GM19099 (cell line): ENCODE results near the gene DDIT4L.

Experiments used
- POLR2A ChIP-seq: IDR thresholded peaks from 3 replicates; pipeline ENCODE4 v1.6.1; 2011; ENCODE audit warnings: low read depth; ENCODE audit not compliant: insufficient read length; ENCODE audit errors: extremely low read depth

Gene DDIT4L, protein sequence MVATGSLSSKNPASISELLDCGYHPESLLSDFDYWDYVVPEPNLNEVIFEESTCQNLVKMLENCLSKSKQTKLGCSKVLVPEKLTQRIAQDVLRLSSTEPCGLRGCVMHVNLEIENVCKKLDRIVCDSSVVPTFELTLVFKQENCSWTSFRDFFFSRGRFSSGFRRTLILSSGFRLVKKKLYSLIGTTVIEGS

DNA sequence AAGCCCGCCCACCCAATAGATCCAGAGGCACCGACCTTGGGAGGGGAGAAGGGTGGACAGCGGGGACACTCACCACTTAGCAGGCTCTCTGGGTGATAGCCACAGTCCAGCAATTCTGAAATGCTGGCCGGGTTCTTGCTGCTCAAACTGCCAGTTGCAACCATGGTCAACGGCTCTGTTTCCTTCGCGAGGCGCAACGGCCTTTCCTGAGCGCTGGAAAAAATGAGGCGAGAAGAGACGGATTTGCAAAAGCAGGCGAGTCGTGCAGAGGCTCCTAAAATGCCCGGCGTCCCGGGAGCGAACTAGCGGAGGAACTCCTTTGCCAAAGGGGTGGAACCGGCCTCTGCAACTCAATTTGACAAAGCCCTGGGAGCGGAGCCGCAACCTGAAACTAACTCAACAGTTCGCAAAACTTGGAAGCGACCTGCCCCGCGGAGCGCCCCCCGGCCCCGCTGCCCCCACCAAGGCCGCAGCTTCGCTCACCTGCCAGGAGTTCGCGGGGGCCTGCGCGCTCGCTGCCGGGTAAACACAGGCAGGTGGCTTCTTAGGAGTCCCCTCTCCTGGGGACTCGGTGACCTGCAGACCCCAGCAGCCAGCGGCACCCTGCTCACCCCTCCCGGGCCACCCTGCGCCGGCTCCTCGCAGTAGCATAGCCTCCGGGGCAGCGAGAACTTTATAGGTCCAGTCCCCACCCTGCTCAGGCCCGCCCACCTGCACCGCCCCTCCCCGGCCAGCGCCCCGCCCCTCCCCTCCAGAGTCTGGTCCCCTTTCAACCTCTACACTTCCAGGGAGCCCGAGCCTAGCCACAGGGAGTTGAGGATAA is at the start of gene DDIT4L:
Gene DDIT4L (minus strand): TSS at position 649 of the 823 bp plus-strand sequence. CDS start 485 bp downstream, at position 164.
- TF ChIP-seq POLR2A, result no peak

DNA sequence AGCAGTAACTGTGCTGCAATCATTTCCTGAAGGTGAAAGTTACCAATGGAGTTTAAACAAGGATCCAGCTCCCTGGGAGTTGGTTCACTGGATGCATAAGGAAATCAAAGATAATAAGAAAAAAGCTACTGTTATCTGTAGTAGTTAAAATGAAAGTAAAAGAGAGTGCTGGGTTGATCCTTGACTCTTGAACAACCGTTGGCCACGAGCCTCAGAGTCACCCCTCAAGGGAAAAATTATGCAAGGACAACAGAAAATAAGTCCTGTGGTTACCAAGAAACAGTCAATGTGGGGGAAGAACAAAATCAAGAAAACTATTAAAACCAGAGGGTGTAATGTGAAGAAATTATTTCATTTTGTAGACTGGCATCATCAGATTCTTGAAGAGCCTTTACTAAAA is 49.7 kb upstream of the DDIT4L start:
- no peak for TF ChIP-seq POLR2A

DNA sequence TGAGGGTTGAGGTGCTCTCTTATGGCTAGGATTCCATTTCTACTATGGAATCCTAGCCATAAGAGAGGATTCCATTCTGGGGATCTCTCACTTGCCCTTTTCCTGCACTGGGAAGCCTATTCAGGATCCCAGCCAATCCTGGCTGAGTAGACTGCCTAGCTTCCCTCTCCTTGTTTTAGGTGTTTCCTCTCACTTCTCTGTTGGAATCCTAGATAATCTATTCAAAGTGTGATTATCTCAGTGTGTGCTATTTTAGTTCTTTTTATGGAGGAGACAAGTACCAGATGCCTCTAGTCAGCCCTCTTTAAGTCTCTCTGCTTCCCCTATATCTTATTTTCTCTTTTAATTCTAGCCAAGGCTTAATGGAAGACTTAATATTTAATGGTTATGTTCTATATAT is 34.5 kb upstream of the DDIT4L start:
- no peak for TF ChIP-seq POLR2A

DNA sequence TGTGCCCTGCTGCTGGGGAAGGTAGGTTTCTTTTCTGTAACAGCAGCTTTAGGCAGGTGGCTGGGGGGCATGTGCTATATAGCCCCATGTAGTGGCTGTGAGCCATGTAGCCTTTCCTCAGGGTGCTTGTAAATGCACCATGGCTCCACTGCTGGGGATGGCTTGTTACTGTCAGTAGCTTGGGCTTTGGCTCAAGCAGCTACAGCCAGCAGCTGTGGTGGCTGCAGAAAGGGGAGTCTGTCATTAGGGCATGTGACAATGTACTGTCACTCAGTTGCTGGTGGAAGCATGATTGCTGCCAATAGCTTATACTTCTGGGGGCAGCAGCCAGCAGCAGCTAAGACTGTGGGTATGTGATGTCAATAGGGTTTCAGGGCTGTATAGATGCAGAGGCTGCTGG is 33.9 kb upstream of the DDIT4L start:
- TF ChIP-seq POLR2A, result no peak

DNA sequence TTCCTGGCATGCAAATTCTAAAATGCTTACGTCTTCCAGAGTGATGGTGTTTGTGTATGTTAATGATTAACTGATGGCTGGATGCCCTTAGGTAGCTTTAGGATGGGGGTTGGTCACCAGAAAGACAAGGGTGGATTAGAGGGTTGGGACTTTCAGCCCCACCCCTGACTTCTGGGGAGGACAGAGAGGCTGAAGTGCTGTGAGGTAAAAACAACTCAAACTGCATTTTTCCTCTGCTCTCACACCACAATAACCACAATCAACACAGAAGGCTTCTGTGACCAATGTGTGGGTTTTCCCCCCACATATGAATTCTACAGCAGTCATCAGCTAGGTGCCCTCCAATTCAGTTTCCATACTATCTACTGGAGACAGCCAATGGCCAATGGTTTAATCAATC is 18.7 kb upstream of the DDIT4L start:
- TF ChIP-seq POLR2A, result no peak

DNA sequence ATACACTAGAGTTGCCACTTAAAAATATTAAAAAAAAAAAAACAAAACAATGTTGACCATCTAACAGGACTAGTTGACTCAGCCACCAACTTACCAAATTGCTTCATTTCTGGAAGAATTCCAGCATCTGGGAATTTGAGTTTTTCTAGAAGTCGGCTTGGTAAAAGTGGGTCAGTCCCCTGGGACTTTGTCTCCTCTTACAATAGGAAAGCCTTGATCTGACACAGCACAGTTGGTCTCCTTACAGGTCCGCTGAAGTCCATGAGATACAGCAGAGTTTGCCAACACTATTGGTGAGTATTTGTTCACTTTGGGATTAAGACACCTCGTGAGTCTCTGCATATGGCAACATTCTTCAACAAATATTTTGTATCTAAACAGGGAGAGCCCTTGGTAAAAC is 18.2 kb upstream of the DDIT4L start:
- no peak for TF ChIP-seq POLR2A

DNA sequence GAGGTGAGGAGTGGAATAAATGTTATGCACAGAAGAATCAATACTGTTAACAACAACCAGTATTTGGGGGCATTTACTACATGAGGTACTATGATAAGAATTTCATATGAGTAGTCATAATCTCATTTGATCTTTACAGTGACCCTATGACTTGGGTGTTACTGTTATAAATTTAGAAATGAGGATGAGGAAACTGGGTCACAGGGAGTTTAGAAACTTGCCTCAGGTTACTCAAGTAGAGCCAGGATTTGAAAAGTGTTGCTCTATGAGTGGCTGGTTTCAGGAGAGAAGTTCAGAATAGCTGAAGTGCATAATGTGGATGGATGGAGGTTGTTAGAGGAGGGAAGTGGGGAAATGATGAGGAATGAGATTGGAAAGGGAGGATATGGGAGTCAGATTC is 16.6 kb upstream of the DDIT4L start:
- no peak for TF ChIP-seq POLR2A

DNA sequence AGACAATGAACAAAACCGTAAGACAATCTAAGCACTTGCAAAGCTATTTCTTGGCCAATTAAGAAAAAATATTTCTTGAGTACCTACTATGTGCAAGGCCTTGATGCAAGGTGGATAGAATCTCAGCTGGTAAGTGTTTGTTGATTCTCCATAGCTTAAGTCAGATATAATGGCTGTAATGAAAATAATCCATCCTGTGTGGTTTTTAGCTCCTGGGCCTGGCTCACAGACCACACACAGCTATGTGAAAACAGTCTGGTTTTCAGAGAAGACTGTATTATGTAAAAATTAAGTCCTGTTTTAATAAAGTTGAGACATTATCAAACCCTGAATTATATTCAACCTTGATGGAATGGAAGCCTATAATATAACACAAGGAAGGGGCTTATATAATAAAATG is 7.8 kb upstream of the DDIT4L start:
- TF ChIP-seq POLR2A, result no peak

DNA sequence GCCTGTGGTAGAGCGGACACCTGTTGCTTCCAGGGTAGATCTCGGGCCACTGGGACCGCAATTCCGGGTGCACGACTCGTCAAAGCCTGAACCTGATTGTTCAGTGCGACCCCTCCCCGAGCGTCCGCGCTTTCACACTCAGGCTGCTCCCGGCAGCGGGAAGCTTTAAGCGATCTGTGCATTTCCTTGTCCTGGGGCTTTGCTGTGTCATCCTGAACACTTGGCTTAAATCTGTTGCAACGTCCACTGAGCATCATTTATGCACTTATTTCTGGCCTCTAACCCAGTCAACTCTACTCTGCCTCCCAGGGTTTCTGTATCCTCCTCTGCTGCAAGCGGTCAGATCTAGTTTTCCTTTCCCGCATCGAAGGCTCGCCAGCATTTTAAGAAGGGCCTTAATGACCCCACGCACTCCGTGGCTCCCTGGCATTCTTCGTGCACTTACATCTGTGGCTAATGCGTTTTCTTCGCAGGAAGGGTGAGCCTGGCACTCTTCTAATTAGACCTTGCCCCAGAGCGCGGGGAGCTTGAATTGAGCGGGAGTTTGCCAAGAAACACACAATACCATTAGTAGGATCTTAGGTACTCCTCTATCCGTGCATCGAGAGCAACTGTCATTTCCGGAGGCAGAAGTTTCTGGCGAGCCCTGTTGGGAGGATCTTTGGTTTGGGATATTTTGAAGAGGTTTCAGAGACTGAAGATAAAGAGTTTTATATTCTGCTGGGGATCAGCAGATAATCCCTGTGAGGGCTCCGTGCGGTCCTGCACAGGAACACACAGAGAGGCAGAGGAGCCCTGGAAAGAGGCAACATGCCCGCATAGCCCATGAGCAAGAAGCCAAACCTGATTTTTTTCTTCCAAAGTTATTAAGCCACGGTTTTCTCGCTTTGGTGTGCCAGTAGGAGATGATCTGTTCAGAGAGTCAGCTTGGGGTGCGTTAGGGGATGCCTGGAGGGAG is 654 bp upstream of the DDIT4L start:
- TF ChIP-seq POLR2A, result no peak

DNA sequence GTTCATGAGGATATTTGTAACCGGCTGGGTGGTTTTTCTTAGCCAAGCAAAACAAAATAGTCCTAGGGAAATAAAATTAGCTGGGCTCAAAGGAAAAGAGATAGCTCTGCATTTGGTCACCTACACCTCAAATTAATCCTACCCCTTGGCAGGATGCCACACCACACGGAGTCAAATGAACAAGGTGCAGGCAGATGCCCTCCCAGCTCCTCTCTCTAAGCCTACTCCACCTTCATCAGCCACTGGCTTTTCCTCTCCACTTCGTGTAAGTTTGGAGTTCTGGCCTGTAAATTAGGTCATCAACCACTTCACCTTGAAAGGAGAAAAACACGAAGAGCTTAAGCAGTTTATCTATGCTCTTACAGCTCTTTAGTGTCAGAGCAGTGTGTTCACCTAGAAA is 1.4 kb downstream of the DDIT4L start:
- TF ChIP-seq POLR2A, result no peak

DNA sequence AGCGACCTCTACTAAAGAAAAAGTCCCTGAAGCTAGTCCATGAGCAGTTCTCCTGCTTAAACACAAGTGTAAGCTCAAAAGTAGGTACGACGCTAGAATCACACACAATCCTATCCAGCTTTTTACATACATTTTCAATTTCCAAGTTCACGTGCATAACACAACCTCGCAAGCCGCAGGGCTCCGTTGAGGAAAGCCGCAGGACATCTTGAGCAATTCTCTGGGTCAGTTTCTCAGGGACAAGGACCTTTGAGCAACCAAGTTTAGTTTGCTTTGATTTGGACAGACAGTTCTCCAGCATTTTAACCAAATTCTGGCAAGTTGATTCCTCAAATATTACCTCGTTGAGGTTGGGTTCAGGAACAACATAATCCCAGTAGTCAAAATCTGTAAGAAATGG is 2.5 kb downstream of the DDIT4L start:
- TF ChIP-seq POLR2A, result no peak

DNA sequence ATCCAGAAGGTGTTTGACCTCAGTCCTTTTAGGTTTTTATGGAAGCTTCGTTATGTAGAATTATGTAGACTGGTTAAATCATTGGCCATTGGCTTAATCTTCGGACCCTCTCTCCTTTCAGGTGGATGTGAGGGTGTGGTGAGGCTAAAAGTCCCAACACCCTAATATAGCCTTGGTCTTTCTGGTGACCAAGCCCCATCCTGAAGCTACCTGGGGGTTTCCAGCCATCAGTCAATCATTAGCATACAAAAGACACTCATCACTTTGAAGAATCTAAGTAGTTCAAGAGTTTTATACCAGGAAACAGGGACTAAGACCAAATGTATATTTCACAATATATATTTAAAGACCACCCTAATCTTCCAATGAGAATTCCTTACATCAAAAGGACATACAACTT is 5.5 kb downstream of the DDIT4L start:
- no peak for TF ChIP-seq POLR2A

DNA sequence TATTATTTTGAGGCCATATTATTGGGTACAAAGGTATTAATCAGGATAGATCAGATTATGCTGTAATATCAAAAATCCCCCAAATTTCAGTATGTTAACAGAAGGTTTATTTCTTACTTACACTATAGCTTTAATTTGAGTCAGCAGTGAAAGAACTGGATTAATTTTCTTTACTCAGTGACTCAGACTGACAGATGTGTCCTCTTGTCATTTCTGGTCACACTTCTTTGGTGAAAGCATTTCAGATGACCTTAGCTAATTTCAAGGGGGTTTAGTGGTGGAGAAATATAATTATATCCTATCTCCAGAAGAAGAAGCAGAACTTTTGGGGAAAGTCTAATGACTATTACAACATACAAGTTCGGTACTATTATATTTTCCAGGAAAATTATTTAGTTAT is 12.4 kb downstream of the DDIT4L start:
- TF ChIP-seq POLR2A, result no peak

DNA sequence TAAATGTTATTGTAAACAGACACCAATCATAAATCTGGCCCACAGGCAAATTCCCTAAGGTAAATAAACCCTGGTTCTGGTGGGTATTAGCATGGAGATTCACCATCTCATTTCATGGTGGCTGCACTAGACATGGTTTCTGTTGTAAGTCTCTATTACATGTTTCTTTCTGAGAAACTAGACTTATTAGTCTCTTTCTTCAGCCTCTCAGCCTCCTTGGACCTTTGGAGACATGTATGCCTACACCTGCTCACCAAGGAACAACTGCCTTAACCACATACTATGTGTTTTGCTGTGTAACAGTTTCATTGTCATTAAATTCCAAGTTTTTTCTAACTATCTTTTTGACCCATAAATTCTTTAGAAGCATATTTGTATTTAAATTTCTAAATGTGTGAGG is 13.1 kb downstream of the DDIT4L start:
- no peak for TF ChIP-seq POLR2A

DNA sequence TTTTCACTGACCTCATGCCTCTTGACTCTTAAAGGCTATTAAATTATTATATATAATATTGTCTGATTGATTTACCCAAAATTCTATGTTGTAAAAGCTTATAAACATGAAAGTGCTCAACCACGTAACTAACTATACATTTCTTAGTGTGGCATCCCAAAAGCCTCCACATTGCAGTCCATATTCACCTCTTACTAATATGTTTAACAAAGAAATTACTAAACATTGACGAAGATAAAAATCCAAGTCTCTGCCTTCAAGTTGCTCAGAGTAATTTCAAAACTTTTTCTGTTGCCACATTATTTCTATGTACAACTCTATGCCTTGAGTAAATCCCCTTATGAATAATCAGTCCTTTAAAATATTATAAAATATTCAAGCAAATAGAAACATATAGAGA is 14.4 kb downstream of the DDIT4L start:
- TF ChIP-seq POLR2A, result no peak

DNA sequence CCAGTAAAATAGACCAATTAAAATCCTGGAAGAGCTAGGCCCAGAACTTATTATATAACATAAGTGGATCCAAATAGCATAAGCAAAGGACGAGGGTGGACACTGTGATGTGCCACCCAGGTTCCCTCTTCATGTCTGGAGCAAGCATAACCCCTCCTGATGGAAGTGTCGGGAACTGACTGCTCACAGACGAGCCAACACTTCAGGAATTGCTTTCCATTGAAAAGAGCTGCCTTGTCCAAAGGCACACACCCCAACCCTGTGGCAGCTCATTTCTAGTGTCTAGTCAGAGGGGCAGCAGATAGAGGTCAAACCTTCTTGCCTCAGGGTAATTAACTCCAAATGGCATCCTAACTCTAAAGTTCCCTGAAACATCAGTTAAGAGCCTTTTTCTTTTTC is 15.3 kb downstream of the DDIT4L start:
- no peak for TF ChIP-seq POLR2A

DNA sequence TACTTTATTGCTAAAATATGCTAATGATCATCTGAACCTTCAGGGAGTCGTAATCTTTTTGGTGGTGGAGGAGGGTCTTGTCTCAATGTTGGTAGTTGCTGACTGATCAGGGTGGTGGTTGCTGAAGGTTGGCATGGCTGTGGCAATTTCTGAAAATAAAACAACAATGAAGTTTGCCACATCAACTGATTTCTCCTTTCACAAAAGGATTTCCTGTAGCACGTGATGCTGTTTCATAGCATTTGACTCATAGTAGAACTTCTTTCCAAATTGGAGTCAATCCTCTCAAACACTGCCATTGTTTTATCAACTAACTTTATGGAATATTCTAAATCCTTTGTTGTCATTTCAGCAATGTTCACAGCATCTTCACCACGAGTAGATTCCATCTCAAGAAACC is 19.3 kb downstream of the DDIT4L start:
- TF ChIP-seq POLR2A, result no peak
